OCI-LY1 (cell line): Measurements from ENCODE around the gene SEC16A.

Experiments
- H2AFZ ChIP-seq: fragments of 200-600 bp; sonication (generic), shearing (Covaris generic); 2 replicates; pipeline ENCODE4 v1.6.0; 2014; ENCODE audit warnings: antibody characterized with exemption, mild to moderate bottlenecking, low read length
- H3F3A ChIP-seq: fragments of 200-600 bp; sonication (generic), shearing (Covaris generic); 2 replicates; pipeline ENCODE4 v1.6.0; 2014; ENCODE audit warnings: mild to moderate bottlenecking, antibody characterized with exemption, low read length, moderate library complexity; ENCODE audit not compliant: insufficient read depth
- H3K27ac ChIP-seq: fragments of 200-600 bp; sonication (generic); 2 replicates; pipeline ENCODE4 v1.5.1; 2014; ENCODE audit warnings: low read length, mixed run types, mild to moderate bottlenecking, low read depth; ENCODE audit not compliant: poor library complexity, severe bottlenecking
- H3K27me3 ChIP-seq: fragments of 200-600 bp; sonication (generic); 2 replicates; pipeline ENCODE4 v1.6.0; 2014; ENCODE audit warnings: antibody characterized with exemption, mild to moderate bottlenecking, low read length, moderate library complexity; ENCODE audit not compliant: insufficient read depth
- H3K36me3 ChIP-seq: fragments of 200-600 bp; sonication (generic); 2 replicates; pipeline ENCODE4 v1.6.1; 2014; ENCODE audit warnings: mild to moderate bottlenecking, antibody characterized with exemption, low read length, moderate library complexity, mixed read lengths; ENCODE audit not compliant: insufficient read depth
- H3K4me1 ChIP-seq: fragments of 200-600 bp; sonication (generic); 2 replicates; pipeline ENCODE4 v1.5.1; 2014; ENCODE audit warnings: mild to moderate bottlenecking, low read length, moderate library complexity; ENCODE audit not compliant: insufficient read depth, severe bottlenecking
- H3K4me2 ChIP-seq: fragments of 200-600 bp; sonication (generic), shearing (Covaris generic); 2 replicates; pipeline ENCODE4 v1.6.1; 2014; ENCODE audit warnings: low read length
- H3K4me3 ChIP-seq: fragments of 200-600 bp; sonication (generic); 2 replicates; pipeline ENCODE4 v1.5.1; 2014; ENCODE audit warnings: low read length, low read depth, mild to moderate bottlenecking, mixed read lengths; ENCODE audit not compliant: poor library complexity, severe bottlenecking
- H3K79me2 ChIP-seq: fragments of 200-600 bp; shearing (Covaris generic); 2 replicates; pipeline ENCODE4 v1.6.1; 2016; ENCODE audit warnings: mixed run types, low read length, mixed read lengths; ENCODE audit not compliant: insufficient read depth
- H3K9ac ChIP-seq: fragments of 200-600 bp; sonication (generic), shearing (Covaris generic); 2 replicates; pipeline ENCODE4 v1.6.1; 2014; ENCODE audit warnings: mild to moderate bottlenecking, low read length, mixed read lengths
- H3K9me2 ChIP-seq: fragments of 200-600 bp; sonication (generic), shearing (Covaris generic); 2 replicates; pipeline ENCODE4 v1.6.1; 2014; ENCODE audit warnings: low read depth, mild to moderate bottlenecking, low read length, mixed read lengths
- H3K9me3 ChIP-seq: fragments of 200-600 bp; shearing (Covaris generic); 2 replicates; pipeline ENCODE4 v1.6.1; 2014; ENCODE audit warnings: low read length, mixed read lengths
- H4K20me1 ChIP-seq: fragments of 200-600 bp; sonication (generic), shearing (Covaris generic); 2 replicates; pipeline ENCODE4 v1.6.0; 2016; ENCODE audit warnings: mild to moderate bottlenecking, low read length; ENCODE audit not compliant: insufficient read depth
- EZH2 ChIP-seq: fragments of 200-600 bp; sonication (generic), shearing (Covaris generic); IDR thresholded peaks from 2 replicates; pipeline ENCODE4 v1.8.0; 2017; ENCODE audit warnings: borderline replicate concordance, mixed run types, mild to moderate bottlenecking, antibody characterized with exemption, low read length, moderate library complexity, mixed read lengths
- TF ChIP-seq, protein P1 (sequence below): fragments of 200-600 bp; sonication (generic), shearing (Covaris generic); IDR thresholded peaks from 2 replicates; pipeline ENCODE4 v1.5.1; 2017; ENCODE audit warnings: mild to moderate bottlenecking, antibody characterized with exemption, low read length, moderate library complexity, mixed read lengths

Gene SEC16A

DNA sequence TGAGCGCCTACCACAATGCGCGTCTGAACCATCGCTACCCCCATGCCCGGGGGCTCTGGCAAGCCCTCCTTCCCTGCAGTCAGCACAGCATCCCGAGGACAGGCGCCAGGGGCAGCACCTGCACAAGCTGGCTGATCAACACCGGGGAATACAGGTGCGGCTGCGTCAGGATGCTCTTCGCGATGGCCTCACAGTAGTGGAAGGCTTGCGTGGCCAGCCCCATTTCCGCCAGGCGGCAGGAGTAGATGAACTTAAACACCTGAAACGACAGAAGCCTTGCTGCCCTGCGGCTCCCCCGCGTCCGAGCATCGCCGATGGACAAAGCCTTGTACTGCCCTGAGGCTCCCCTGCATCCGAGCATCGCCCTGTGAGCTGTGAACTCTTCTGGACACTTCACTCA lies 25.5 kb downstream of the SEC16A start:
- Histone ChIP-seq H3K9ac (no peak overlapping the region), H3K4me1 (no peaks in the 10 kb centered on the region), H3K36me3 (peaks cover 86% of the 10 kb centered on the region), H3K27ac (no peak overlapping the region), H3K4me3 (no peak overlapping the region), H3K4me2 (no peak overlapping the region), H3K9me3 (no peaks in the 10 kb centered on the region), H2AFZ (no peak overlapping the region), H3K27me3 (no peaks in the 10 kb centered on the region), H3F3A (no peaks in the 10 kb centered on the region), H3K9me2 (no peaks in the 10 kb centered on the region), H3K79me2 (no peaks in the 10 kb centered on the region), H4K20me1 (no peaks in the 10 kb centered on the region)
- no peak for TF ChIP-seq EZH2
- TF ChIP-seq, protein P1, sequence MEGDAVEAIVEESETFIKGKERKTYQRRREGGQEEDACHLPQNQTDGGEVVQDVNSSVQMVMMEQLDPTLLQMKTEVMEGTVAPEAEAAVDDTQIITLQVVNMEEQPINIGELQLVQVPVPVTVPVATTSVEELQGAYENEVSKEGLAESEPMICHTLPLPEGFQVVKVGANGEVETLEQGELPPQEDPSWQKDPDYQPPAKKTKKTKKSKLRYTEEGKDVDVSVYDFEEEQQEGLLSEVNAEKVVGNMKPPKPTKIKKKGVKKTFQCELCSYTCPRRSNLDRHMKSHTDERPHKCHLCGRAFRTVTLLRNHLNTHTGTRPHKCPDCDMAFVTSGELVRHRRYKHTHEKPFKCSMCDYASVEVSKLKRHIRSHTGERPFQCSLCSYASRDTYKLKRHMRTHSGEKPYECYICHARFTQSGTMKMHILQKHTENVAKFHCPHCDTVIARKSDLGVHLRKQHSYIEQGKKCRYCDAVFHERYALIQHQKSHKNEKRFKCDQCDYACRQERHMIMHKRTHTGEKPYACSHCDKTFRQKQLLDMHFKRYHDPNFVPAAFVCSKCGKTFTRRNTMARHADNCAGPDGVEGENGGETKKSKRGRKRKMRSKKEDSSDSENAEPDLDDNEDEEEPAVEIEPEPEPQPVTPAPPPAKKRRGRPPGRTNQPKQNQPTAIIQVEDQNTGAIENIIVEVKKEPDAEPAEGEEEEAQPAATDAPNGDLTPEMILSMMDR = no peak

DNA sequence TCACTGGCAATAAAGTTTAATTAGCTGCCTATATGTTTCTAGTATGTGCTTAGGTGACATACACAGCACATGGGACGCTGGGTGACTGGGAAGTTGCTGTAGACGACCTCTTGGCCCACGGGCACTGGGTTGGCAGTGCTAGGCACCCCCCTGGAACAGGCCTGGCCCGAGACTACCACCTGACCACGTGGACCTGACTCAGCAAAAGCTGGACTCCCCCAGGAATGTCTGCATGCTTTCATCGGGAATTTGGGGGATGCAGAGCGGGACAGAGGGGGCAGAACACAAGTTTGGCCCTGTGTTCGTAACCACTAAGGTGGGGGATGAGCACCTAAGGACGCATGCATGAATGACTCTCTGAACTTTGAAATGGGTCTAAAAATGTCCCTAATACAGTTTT lies 26.6 kb downstream of the SEC16A start:
- Histone ChIP-seq H3K4me2 (no peak overlapping the region), H3K4me1 (no peaks in the 10 kb centered on the region), H3K27ac (no peak overlapping the region), H3F3A (no peaks in the 10 kb centered on the region), H3K79me2 (no peaks in the 10 kb centered on the region), H3K9ac (no peak overlapping the region), H3K9me2 (no peaks in the 10 kb centered on the region), H3K4me3 (no peak overlapping the region), H2AFZ (no peak overlapping the region), H3K36me3 (peaks cover 84% of the 10 kb centered on the region), H4K20me1 (no peaks in the 10 kb centered on the region), H3K9me3 (no peaks in the 10 kb centered on the region), H3K27me3 (no peaks in the 10 kb centered on the region)
- no peak for TF ChIP-seq EZH2
- TF ChIP-seq, protein P1 = no peak

DNA sequence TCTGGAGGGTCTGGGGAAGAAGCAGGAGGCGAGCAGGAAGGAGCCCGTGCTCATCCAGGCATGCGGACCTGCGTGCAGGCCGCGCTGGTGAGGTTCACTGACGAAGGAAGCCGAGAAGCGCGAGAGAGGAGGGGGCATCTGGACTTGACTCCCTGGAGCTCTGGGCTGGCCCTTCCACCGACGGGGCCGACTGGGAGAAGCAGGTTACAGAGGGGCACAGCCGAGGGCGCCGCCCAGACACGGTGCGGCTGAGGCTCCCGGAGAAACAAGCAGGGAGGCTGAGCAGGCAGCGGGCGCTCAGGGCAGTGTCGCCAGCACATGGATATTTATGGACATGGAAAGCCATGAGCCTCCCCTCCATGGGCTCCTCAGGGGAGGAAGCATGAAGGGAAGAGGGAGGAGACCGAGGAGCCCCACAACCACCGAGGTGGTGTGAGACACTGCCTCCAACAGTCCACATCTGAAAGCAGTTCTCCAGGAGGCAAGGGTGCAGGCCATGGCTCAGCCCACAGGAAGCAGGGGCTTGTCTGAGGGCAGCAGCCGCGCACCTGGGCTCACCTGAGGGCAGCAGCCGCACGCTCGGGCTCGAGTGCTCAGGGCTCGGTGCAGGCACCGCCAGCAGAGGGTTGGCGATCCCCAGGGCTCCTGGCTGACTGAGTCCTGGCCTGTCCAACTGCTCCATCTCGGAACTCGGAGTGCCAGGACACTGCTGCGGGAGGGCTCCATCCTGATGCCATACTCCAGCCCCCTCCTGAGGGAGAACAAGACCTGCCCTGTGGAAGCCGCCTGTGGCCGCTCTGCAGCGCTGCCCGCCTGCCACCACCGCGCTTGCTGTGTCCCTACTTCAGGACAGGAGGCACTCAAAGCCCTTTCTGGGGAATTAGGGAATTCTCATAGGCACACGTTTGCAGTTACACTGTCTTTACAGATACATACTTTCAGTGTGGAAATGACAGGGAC lies 27.5 kb downstream of the SEC16A start:
- no peak overlapping the region for H2AFZ ChIP-seq
- H3K36me3 ChIP-seq = peaks cover 86% of the 10 kb centered on the region
- no peaks in the 10 kb centered on the region for H3K4me1 ChIP-seq
- no peak overlapping the region for H3K9ac ChIP-seq
- no peaks in the 10 kb centered on the region for H3K27me3 ChIP-seq
- H3K4me3 ChIP-seq = no peak overlapping the region
- H3F3A ChIP-seq = no peaks in the 10 kb centered on the region
- H3K9me2 ChIP-seq = no peaks in the 10 kb centered on the region
- no peaks in the 10 kb centered on the region for H4K20me1 ChIP-seq
- no peaks in the 10 kb centered on the region for H3K79me2 ChIP-seq
- TF ChIP-seq EZH2 = no peak
- TF ChIP-seq, protein P1 = no peak
- no peak overlapping the region for H3K4me2 ChIP-seq
- no peak overlapping the region for H3K27ac ChIP-seq
- H3K9me3 ChIP-seq = no peaks in the 10 kb centered on the region
